Measurements from ENCODE around the gene GMCL2.

GMCL2 gene

GRCh38 chr5:178143246-178143645, 43.9 kb downstream of the GMCL2 start:
- DNase-seq (ENCODE audit: low spot score), result no peak

DNA sequence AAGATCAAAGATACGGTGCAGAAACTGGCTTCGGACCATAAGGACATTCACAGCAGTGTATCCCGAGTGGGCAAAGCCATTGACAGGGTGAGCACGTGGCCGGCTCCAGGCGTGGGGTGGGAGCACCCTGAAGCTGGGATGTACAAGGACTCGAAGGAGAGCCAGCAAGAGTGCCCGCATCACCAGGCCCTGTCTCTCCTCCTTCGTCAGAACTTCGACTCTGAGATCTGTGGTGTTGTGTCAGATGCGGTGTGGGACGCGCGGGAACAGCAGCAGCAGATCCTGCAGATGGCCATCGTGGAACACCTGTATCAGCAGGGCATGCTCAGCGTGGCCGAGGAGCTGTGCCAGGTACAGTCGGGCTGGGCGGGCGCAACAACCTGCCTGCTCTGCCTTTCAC, 44.5 kb downstream of the GMCL2 start:
- no peak for DNase-seq (ENCODE audit: low spot score)

DNA sequence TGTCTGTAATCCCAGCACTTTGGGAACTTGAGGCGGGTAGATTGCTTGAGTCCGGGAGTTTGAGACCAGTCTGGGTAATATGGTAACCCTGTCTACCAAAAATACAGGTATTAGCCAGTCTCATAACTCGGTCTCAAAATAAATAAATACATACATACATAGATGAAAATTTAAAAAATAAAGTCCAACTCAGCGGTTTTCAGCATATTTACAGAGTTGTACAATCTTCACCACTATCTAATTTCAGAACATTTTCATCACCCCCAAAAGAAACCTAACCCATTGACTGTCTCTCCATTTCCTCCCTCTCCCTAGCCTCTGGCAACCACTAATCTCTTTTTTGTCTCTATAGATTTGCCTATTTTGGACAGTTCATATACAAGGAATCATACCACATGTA, 45.6 kb downstream of the GMCL2 start:
- DNase-seq (ENCODE audit: low spot score), result no peak

GRCh38 chr5:178137991-178138390, 49.2 kb downstream of the GMCL2 start:
- DNase-seq (ENCODE audit: low spot score), result no peak

DNA sequence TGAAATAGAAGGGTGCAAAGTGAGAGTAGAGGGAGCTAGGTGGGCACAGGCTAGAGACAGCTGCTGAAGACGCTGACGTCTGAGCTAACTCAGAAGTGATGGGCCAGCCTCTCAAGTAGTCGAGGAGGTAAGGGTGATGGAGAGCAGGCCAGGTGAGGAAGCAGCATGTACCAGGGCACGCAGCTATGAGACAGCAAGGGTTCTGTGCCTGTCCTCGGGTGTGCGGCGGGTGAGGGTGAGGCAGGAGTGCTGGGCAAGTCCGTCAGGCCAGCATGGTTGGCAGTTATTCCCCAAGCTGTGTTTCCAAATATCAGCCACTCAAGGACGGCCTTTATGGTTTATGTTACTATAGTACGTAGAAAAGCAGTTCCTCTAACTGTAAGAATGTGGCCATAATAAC, 50.2 kb downstream of the GMCL2 start:
- no peak for DNase-seq (ENCODE audit: low spot score)

Measured in Ammon's horn (tissue), 1 donor.